Activated CD4-positive, alpha-beta T cell treated with anti-CD3 and anti-CD28 coated beads, Interleukin-2, amount 10 ng/mL, durations not matched to agents 7 days and 5 days (primary cell): ENCODE results near the gene DHX57. TPM values are rescaled to one million over a fixed set of nuclear protein-coding genes. Genes with fewer than 3 reads are reported as not detected.
A peak's percentile ranks its signal among the peaks of the same experiment; 100 is the strongest.

ENCODE experiments used
- CTCF ChIA-PET: fragments of 350-600 bp; sonication (Branson Sonifier 250); formaldehyde crosslinking; loops from one replicate; lab custom pipeline; 2021; ENCODE audit warnings: antibody characterized with exemption; lab: Charles Lee
- POLR2A ChIA-PET: fragments of 350-600 bp; sonication (Branson Sonifier 250); formaldehyde crosslinking; loops from one replicate; lab custom pipeline; 2021; ENCODE audit warnings: antibody characterized with exemption; lab: Charles Lee
- DNase-seq: peaks from one replicate; pipeline ENCODE4 v3.0.0-alpha.2; 2020
- H3K27ac Mint-ChIP-seq: one replicate; pipeline ENCODE4 v1.8.0; 2021; ENCODE audit warnings: mild to moderate bottlenecking, moderate library complexity, mixed read lengths
- H3K27me3 Mint-ChIP-seq: one replicate; pipeline ENCODE4 v1.8.0; 2021; ENCODE audit warnings: mixed read lengths
- H3K36me3 Mint-ChIP-seq: one replicate; pipeline ENCODE4 v1.8.0; 2021; ENCODE audit warnings: low read depth, mixed read lengths
- H3K4me1 Mint-ChIP-seq: one replicate; pipeline ENCODE4 v1.8.0; 2021; ENCODE audit warnings: mixed read lengths
- H3K4me3 Mint-ChIP-seq: one replicate; pipeline ENCODE4 v1.8.0; 2021; ENCODE audit warnings: mild to moderate bottlenecking, moderate library complexity, mixed read lengths
- H3K9me3 Mint-ChIP-seq: one replicate; pipeline ENCODE4 v1.8.0; 2021; ENCODE audit warnings: mixed read lengths
- total RNA-seq, 2 experiments: library from RNA; stranded (reverse); gene quantifications; one replicate each; pipeline ENCODE4 v1.2.3, GENCODE V29; 2021

DHX57 gene, protein sequence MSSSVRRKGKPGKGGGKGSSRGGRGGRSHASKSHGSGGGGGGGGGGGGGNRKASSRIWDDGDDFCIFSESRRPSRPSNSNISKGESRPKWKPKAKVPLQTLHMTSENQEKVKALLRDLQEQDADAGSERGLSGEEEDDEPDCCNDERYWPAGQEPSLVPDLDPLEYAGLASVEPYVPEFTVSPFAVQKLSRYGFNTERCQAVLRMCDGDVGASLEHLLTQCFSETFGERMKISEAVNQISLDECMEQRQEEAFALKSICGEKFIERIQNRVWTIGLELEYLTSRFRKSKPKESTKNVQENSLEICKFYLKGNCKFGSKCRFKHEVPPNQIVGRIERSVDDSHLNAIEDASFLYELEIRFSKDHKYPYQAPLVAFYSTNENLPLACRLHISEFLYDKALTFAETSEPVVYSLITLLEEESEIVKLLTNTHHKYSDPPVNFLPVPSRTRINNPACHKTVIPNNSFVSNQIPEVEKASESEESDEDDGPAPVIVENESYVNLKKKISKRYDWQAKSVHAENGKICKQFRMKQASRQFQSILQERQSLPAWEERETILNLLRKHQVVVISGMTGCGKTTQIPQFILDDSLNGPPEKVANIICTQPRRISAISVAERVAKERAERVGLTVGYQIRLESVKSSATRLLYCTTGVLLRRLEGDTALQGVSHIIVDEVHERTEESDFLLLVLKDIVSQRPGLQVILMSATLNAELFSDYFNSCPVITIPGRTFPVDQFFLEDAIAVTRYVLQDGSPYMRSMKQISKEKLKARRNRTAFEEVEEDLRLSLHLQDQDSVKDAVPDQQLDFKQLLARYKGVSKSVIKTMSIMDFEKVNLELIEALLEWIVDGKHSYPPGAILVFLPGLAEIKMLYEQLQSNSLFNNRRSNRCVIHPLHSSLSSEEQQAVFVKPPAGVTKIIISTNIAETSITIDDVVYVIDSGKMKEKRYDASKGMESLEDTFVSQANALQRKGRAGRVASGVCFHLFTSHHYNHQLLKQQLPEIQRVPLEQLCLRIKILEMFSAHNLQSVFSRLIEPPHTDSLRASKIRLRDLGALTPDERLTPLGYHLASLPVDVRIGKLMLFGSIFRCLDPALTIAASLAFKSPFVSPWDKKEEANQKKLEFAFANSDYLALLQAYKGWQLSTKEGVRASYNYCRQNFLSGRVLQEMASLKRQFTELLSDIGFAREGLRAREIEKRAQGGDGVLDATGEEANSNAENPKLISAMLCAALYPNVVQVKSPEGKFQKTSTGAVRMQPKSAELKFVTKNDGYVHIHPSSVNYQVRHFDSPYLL (N-terminal part only)
- total RNA-seq: 10 to 100 TPM; 10.5 to 10.7 TPM

DNA sequence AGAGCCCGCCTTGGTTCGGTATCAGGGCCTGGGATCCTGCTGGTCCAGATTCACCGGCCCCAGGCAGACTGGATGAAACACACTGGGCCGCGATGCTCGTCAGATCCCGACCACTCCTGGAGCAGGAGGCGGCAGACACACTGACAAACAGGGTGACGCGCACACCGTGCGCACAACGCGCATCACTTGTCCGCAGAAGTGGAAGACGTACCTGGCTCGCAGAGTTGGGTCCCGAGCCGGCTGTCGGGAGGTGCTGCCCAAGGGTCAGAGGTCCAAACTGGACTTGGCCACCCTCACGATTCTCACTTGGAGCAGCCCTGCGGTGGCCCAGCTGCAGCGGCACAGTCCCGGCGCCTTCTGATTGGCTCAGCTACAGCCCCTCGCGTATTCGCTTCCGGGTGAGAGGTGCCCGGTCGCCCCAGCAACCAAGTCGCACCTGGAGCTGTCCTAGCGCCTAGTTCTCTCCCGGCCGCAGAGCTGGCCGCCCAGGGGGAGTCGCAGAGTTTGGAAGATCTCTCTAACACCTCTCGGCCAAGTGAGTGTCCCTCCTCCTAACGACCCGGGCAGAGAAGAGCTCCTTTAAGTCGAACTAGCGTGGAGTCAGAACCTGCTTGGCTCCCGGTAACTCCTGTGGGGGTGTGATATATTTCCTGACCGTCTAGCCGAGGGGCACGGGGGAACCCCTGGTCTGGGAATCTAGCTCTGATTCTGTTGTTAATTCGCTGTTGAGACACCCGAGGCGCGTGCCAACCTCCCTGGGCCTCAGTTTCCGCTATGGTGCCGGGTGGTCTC lies at the start of gene DHX57, which contains the start of gene MORN2:
TSS of gene DHX57 (minus strand) at position 359 of the 792 bp plus-strand sequence. CDS start 7,529 bp downstream, outside the sequence.
TSS of gene MORN2 (plus strand) at position 401 of the 792 bp plus-strand sequence.
- CTCF ChIA-PET: interaction anchor here (0.6 to 1.6 kb wide), 3 partner anchors 25 to 368 kb away, joined by 3 read pairs; no protein-coding TSS in a partner anchor
- peaks cover 25% of the 10 kb centered on the region for H3K4me1 Mint-ChIP-seq
- peak within 1 kb of the TSS; percentile 91 for H3K27ac Mint-ChIP-seq
- POLR2A ChIA-PET: interaction anchor here (0.8 kb wide), 1 partner anchor 125 kb away, joined by 3 read pairs; the partner anchor contains the start of gene SRSF7
- peaks cover 5% of the 10 kb centered on the region for H3K9me3 Mint-ChIP-seq
- H3K36me3 Mint-ChIP-seq: peaks cover 10% of the 10 kb centered on the region
- peak; percentile 87 for DNase-seq
- no peaks in the 10 kb centered on the region for H3K27me3 Mint-ChIP-seq
- H3K4me3 Mint-ChIP-seq: peak within 1 kb of the TSS; percentile 82

DNA sequence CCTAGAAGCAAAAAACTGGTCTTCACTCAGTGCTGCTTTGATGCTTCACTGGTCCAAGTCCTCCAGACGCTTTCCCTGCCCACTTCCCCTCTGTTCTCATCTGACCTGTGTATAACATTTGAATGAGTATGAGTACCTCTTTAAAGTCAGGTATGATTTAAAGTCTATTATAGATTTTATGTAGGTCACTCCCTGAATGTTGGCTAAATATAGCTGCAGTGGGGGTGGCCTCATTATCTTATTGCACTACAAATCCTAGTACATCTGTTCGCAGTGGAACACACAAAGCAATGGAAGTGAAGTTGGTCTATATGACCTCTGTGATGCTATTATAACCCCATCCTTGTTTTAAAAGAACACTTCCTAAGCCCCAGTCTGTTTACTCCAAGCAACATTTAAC lies 47.2 kb upstream of the DHX57 start:
- Mint-ChIP-seq H3K4me1 (no peaks in the 10 kb centered on the region), H3K9me3 (no peaks in the 10 kb centered on the region), H3K4me3 (no peak overlapping the region), H3K27ac (no peak overlapping the region), H3K27me3 (peaks cover 15% of the 10 kb centered on the region), H3K36me3 (no peaks in the 10 kb centered on the region)
- no peak for DNase-seq
- ChIA-PET CTCF (interaction anchor here (0.8 to 1.1 kb wide), 2 partner anchors 196 to 390 kb away, joined by 3 read pairs; no protein-coding TSS in a partner anchor), POLR2A (no interaction called here)

DNA sequence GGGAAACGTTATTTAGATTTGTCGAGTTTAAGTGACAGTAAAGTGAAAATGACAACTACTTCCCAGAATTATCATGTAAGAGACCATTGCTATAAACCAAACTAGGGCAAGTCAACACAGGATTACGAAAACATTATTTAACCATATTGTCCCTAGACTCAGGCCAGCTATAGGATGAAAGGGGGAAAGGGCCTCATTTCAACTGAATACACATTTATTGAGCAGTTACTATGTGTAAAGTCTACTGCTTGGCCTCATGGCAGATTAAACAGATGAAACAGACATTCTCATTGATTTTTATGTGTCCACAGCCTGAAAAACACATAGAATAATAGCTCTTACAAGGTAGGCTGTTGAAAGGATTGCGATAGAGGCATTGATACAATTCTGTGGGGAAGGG lies 46.7 kb upstream of the DHX57 start:
- peaks cover 15% of the 10 kb centered on the region for H3K27me3 Mint-ChIP-seq
- ChIA-PET POLR2A (no interaction called here), CTCF (no interaction called here)
- no peak overlapping the region for H3K4me3 Mint-ChIP-seq
- no peak for DNase-seq
- H3K4me1 Mint-ChIP-seq: no peaks in the 10 kb centered on the region
- H3K9me3 Mint-ChIP-seq: no peaks in the 10 kb centered on the region
- no peak overlapping the region for H3K27ac Mint-ChIP-seq
- no peaks in the 10 kb centered on the region for H3K36me3 Mint-ChIP-seq

DNA sequence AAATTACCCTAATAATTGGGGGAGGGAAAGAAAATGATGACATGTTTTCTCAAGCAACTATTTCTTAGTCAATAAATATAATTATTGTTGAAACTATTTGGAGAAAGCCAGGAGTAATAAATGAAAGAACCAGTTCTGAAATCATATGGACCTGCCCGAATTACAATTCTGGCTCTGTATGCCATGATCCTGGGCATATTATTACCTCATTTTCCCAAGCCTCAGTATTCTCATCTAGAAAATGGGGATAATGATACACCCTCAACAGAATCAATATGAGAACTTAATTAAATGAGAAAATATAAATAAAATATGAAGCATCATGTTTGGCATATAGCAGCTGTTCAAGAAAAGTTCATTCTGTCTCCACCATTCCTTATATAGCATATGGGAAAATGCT lies 36.9 kb upstream of the DHX57 start:
- DNase-seq: no peak
- no peak overlapping the region for H3K4me3 Mint-ChIP-seq
- ChIA-PET POLR2A (no interaction called here), CTCF (interaction anchor here (0.7 kb wide), 1 partner anchor 121 kb away, joined by 3 read pairs; no protein-coding TSS in a partner anchor)
- no peaks in the 10 kb centered on the region for H3K36me3 Mint-ChIP-seq
- peaks cover 10% of the 10 kb centered on the region for H3K4me1 Mint-ChIP-seq
- H3K9me3 Mint-ChIP-seq: no peaks in the 10 kb centered on the region
- peaks cover 1% of the 10 kb centered on the region for H3K27me3 Mint-ChIP-seq
- no peak overlapping the region for H3K27ac Mint-ChIP-seq

DNA sequence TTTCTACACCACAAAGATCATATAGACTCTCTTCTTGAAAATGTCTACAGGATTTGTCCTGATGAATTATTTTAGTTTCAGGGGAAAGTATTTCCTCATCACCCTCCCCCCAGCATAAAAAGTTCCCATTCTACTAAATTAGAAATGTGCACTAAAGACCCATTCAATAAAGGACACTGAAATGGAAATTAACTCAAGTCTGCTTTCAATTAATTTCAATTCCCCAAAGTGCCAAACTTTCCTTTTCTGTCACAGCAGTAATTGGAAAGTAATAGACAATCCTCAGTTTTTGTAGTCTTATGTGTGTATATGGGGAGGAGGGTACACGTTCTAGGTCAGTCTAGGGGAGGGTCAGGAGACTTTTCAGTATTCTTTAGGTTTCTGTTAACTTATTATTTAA lies 35.5 kb upstream of the DHX57 start:
- no peak for DNase-seq
- peaks cover 10% of the 10 kb centered on the region for H3K4me1 Mint-ChIP-seq
- no peaks in the 10 kb centered on the region for H3K9me3 Mint-ChIP-seq
- peaks cover 1% of the 10 kb centered on the region for H3K27me3 Mint-ChIP-seq
- no peak overlapping the region for H3K27ac Mint-ChIP-seq
- CTCF ChIA-PET: interaction anchor here (1.0 kb wide), 1 partner anchor 35 kb away, joined by 3 read pairs; no protein-coding TSS in a partner anchor
- no peaks in the 10 kb centered on the region for H3K36me3 Mint-ChIP-seq
- POLR2A ChIA-PET: interaction anchor here (0.5 kb wide), 1 partner anchor 294 kb away, joined by 3 read pairs; no protein-coding TSS in a partner anchor
- H3K4me3 Mint-ChIP-seq: no peak overlapping the region

DNA sequence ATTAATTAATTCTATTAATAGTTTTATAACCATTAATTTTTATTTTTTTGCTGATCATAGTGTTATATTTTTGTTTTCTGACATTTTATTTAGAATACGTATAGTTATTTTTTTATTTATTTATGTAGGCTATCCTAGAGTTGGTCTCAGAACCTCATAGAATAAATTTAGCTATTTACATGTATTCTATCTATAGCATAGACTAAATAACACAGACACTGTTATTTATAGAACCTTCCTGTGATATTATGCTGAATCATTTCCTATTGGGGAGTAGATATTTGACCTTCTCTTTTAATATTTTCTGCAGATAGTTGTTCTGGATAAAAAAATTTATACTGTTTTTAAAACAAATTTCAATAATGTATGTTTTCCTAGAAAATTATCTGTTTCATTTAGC lies 34.1 kb upstream of the DHX57 start:
- DNase-seq: no peak
- Mint-ChIP-seq H3K27ac (no peak overlapping the region), H3K36me3 (no peaks in the 10 kb centered on the region), H3K9me3 (no peaks in the 10 kb centered on the region), H3K27me3 (peaks cover 1% of the 10 kb centered on the region), H3K4me1 (peaks cover 10% of the 10 kb centered on the region), H3K4me3 (no peak overlapping the region)
- ChIA-PET POLR2A (no interaction called here), CTCF (interaction anchor here (0.7 kb wide), 2 partner anchors 103 to 223 kb away, joined by 3 read pairs; no protein-coding TSS in a partner anchor)

DNA sequence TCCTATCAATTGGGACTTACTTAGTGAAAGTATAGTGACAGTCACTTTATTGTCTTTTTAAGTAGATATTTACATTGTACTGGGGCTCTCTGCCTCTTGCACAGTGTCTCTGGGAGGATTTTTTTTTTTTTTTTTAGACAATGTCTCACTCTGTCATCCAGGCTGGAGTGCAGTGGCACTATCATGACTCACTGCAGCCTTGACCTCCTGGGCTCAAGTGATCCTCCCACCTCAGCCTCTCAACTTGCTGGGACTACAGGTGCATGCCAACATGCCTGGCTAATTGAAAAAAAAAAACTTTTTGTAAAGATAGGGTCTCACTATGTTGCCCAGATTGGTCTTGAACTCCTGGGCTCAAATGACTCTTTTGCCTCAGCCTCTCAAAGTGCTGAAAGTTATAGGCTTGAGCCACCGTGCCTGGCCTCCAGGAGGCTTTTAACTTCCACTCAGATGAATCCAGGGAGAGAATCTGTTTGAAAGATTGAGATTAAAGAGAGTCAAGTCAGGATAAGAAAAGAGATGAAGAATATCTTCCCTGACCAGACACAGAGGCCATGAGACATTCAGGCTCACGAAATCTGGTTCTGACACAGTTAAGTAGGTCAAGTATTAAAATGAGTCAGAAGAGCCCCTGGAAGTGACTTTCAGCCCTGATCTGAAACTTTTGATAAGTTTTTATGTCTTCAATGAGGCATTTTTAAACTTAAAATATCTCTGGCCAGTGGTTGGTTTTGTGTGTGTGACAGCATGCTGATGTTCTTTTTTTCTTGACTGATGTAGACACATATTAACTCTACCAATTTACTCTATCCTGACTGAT lies 32.2 kb upstream of the DHX57 start:
- POLR2A ChIA-PET: no interaction called here
- Mint-ChIP-seq H3K4me3 (no peak overlapping the region), H3K9me3 (no peaks in the 10 kb centered on the region)

DNA sequence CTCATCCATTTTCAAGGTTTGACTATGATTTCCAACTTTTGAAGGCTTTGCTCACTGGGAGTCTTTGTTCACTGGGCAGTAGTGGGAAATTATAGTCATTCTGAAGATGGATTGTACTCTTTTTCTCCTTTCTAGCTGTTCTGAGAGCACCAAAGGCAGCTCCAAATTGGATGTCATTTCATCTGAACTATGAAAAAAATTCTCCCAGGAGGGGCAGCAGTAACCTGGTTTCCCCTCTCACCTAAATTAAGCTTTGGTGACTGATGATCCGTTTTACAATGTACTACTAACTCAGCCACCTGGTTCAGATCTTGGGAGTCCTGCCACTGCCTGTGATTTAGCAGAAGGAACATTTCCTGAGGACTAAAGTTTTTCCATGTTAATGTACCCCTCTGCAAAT lies 31.5 kb upstream of the DHX57 start:
- no peak overlapping the region for H3K27ac Mint-ChIP-seq
- peaks cover 1% of the 10 kb centered on the region for H3K27me3 Mint-ChIP-seq
- H3K36me3 Mint-ChIP-seq: no peaks in the 10 kb centered on the region
- ChIA-PET POLR2A (no interaction called here), CTCF (interaction anchor here (0.6 to 1.6 kb wide), 3 partner anchors 13 to 221 kb away, joined by 3 to 5 read pairs (median 3); no protein-coding TSS in a partner anchor)
- H3K9me3 Mint-ChIP-seq: no peaks in the 10 kb centered on the region
- no peak for DNase-seq
- H3K4me3 Mint-ChIP-seq: no peak overlapping the region
- H3K4me1 Mint-ChIP-seq: peaks cover 10% of the 10 kb centered on the region

More for the DNA sequence above, 32.2 kb upstream of the DHX57 start:
- CTCF ChIA-PET: interaction anchor here (0.6 to 1.6 kb wide), 3 partner anchors 12 to 13 kb away, joined by 3 to 5 read pairs (median 3); no protein-coding TSS in a partner anchor
- Mint-ChIP-seq H3K36me3 (no peaks in the 10 kb centered on the region), H3K4me1 (peaks cover 10% of the 10 kb centered on the region), H3K27me3 (peaks cover 1% of the 10 kb centered on the region), H3K27ac (peak overlapping the region; percentile 5)
- DNase-seq: no peak

DNA sequence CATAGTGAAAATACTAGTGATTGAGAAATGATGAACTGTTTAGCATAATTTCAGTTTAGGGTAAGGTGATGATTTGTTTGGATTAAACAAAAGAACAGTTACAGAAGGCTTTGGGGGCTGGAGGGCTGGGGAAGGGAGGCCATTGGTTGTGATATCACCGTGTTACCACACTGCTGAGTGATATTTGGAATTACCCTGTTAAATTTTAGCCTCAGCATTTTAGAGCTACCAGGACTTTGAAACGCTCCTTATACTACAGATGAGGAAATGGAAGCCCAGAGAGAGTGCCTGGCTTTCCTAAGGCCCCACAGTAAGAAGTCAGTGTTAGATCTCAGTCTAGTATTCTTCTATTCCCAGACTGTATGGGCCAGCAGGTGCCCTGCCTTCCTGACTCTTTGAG lies 29.5 kb upstream of the DHX57 start:
- CTCF ChIA-PET: no interaction called here

DNA sequence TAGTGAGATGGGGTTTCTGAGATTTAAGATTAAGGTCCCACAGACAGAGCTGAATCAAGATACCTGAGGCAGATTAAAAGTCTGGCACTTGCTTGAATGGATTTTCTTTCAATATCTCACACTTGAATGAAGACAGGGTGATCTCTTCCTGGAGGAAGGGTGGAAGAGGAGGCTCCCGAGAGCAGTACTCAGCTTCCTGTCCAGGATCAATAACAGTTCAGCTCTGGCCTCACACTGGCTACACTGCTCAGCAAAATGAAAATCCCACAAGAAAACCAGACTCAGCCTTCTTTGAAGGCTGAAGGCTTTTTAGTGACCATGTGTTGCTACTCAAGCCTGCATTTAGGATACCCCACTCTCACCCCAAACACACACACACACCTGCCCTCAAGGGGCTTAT lies 25.0 kb upstream of the DHX57 start:
- POLR2A ChIA-PET: no interaction called here
- no peak for DNase-seq
- CTCF ChIA-PET: interaction anchor here (0.9 kb wide), 1 partner anchor 24 kb away, joined by 3 read pairs; the partner anchor contains the start of genes DHX57 and MORN2

More for the DNA sequence above, 29.5 kb upstream of the DHX57 start:
- POLR2A ChIA-PET: no interaction called here
- peaks cover 10% of the 10 kb centered on the region for H3K4me1 Mint-ChIP-seq
- no peak overlapping the region for H3K4me3 Mint-ChIP-seq
- H3K27ac Mint-ChIP-seq: no peak overlapping the region
- no peaks in the 10 kb centered on the region for H3K36me3 Mint-ChIP-seq
- DNase-seq: no peak
- H3K9me3 Mint-ChIP-seq: no peaks in the 10 kb centered on the region
- H3K27me3 Mint-ChIP-seq: no peaks in the 10 kb centered on the region

More for the DNA sequence above, 25.0 kb upstream of the DHX57 start:
- Mint-ChIP-seq H3K27me3 (peaks cover 9% of the 10 kb centered on the region), H3K36me3 (no peaks in the 10 kb centered on the region), H3K4me1 (no peaks in the 10 kb centered on the region), H3K9me3 (no peaks in the 10 kb centered on the region), H3K27ac (no peak overlapping the region), H3K4me3 (no peak overlapping the region)
